GM23338 (cell line): ENCODE data around the gene NIPBL. TPM values are rescaled to one million over a fixed set of nuclear protein-coding genes. Genes with fewer than 3 reads are reported as not detected.
"Not testable (repeated sequence)": the region's sequence is repeated elsewhere in the genome, so short reads cannot be mapped to it uniquely, and the experiment has no call there.

Experiments
- ATAC-seq: fragments of 200-7000 bp; cut with Tn5 transposase; 3 replicates; pipeline ENCODE4 v1.9.1; 2020
- DNase-seq: peaks from one replicate; pipeline ENCODE4 v3.0.0-alpha.2; 2015; ENCODE audit warnings: low spot score
- H2AFZ ChIP-seq: fragments of 200-600 bp; sonication (generic); 2 replicates; pipeline ENCODE4 v1.8.0; 2016; ENCODE audit warnings: antibody characterized with exemption, mild to moderate bottlenecking, moderate library complexity
- H3F3A ChIP-seq: fragments of 200-600 bp; sonication (generic); replicated peaks from 2 replicates; pipeline ENCODE4 v1.8.0; 2017; ENCODE audit warnings: antibody characterized with exemption, mixed run types, low read depth
- H3K27ac ChIP-seq: fragments of 200-600 bp; sonication (generic); 2 replicates; pipeline ENCODE4 v1.6.1; 2016; ENCODE audit warnings: low read depth
- H3K27me3 ChIP-seq: fragments of 200-600 bp; sonication (generic); 2 replicates; pipeline ENCODE4 v1.8.0; 2016; ENCODE audit warnings: mild to moderate bottlenecking, mixed run types, moderate library complexity; ENCODE audit not compliant: insufficient read depth
- H3K36me3 ChIP-seq: fragments of 200-600 bp; sonication (generic); 2 replicates; pipeline ENCODE4 v1.8.0; 2016; ENCODE audit warnings: mild to moderate bottlenecking; ENCODE audit not compliant: insufficient read depth
- H3K4me1 ChIP-seq: fragments of 200-600 bp; sonication (generic); 2 replicates; pipeline ENCODE4 v1.8.0; 2016; ENCODE audit warnings: mild to moderate bottlenecking, moderate library complexity; ENCODE audit not compliant: insufficient read depth
- H3K4me2 ChIP-seq: fragments of 200-600 bp; sonication (generic); 2 replicates; pipeline ENCODE4 v1.7.1; 2017; ENCODE audit warnings: mixed run types
- H3K4me3 ChIP-seq: fragments of 200-600 bp; sonication (generic); 2 replicates; pipeline ENCODE4 v1.6.1; 2016; ENCODE audit warnings: mixed run types
- H3K79me2 ChIP-seq: fragments of 200-600 bp; sonication (generic); replicated peaks from 2 replicates; pipeline ENCODE4 v1.8.0; 2017; ENCODE audit warnings: mild to moderate bottlenecking; ENCODE audit not compliant: insufficient read depth
- H3K9me2 ChIP-seq: fragments of 200-600 bp; sonication (generic); 2 replicates; pipeline ENCODE4 v1.8.0; 2017; ENCODE audit not compliant: insufficient read depth
- H4K20me1 ChIP-seq: fragments of 200-600 bp; sonication (generic); replicated peaks from 2 replicates; pipeline ENCODE4 v1.8.0; 2017; ENCODE audit warnings: mild to moderate bottlenecking; ENCODE audit not compliant: insufficient read depth
- H3K27ac Mint-ChIP-seq: 2 replicates; pipeline ENCODE4 v1.8.0; 2020; ENCODE audit warnings: inconsistent platforms, mild to moderate bottlenecking, moderate library complexity, mixed read lengths
- H3K27me3 Mint-ChIP-seq: 3 replicates; pipeline ENCODE4 v1.8.0; 2022; ENCODE audit warnings: low read depth, mild to moderate bottlenecking, moderate library complexity, mixed read lengths, inconsistent platforms; ENCODE audit not compliant: insufficient read depth, poor library complexity
- H3K36me3 Mint-ChIP-seq: 3 replicates; pipeline ENCODE4 v1.8.0; 2021; ENCODE audit warnings: low read depth, mild to moderate bottlenecking, inconsistent platforms, moderate library complexity, mixed read lengths
- H3K4me1 Mint-ChIP-seq: 3 replicates; pipeline ENCODE4 v1.8.0; 2020; ENCODE audit warnings: mild to moderate bottlenecking, inconsistent platforms, mixed read lengths
- H3K4me3 Mint-ChIP-seq: 3 replicates; pipeline ENCODE4 v1.8.0; 2021; ENCODE audit warnings: moderate library complexity, mild to moderate bottlenecking, inconsistent platforms, mixed read lengths
- H3K9me3 Mint-ChIP-seq: 3 replicates; pipeline ENCODE4 v1.8.0; 2020; ENCODE audit warnings: moderate library complexity, mild to moderate bottlenecking, inconsistent platforms, mixed read lengths
- CREB1 ChIP-seq: fragments of 250-450 bp; sonication (Bioruptor Pico); IDR thresholded peaks from 2 replicates; pipeline ENCODE4 v1.5.0; 2020; ENCODE audit warnings: low read depth, mild to moderate bottlenecking, moderate library complexity
- EZH2 ChIP-seq: fragments of 200-600 bp; sonication (generic); IDR thresholded peaks from one replicate; pipeline ENCODE4 v1.8.0; 2017; ENCODE audit warnings: antibody characterized with exemption, mild to moderate bottlenecking, low read depth; ENCODE audit not compliant: unreplicated experiment
- EZH2phosphoT487 ChIP-seq: fragments of 200-600 bp; sonication (generic); IDR thresholded peaks from one replicate; pipeline ENCODE4 v1.8.1; 2018; ENCODE audit warnings: antibody characterized with exemption; ENCODE audit not compliant: unreplicated experiment
- JUNB ChIP-seq: IDR thresholded peaks from one replicate; pipeline ENCODE4 v1.6.1; 2016; ENCODE audit warnings: antibody characterized with exemption; ENCODE audit not compliant: unreplicated experiment
- NANOG ChIP-seq: IDR thresholded peaks from 2 replicates; pipeline ENCODE4 v1.6.1; 2016; ENCODE audit warnings: antibody characterized with exemption, borderline replicate concordance
- STAT1 ChIP-seq: IDR thresholded peaks from one replicate; pipeline ENCODE4 v1.6.1; 2016; ENCODE audit warnings: antibody characterized with exemption; ENCODE audit not compliant: unreplicated experiment
- ZNF114 ChIP-seq: fragments of 250-450 bp; sonication (Bioruptor Pico); IDR thresholded peaks from 2 replicates; pipeline ENCODE4 v1.5.0; 2020; ENCODE audit warnings: mild to moderate bottlenecking, moderate library complexity
- ZNF331 ChIP-seq: fragments of 250-450 bp; sonication (Bioruptor Pico); IDR thresholded peaks from 2 replicates; pipeline ENCODE4 v1.5.0; 2020; ENCODE audit warnings: low read depth, mild to moderate bottlenecking, moderate library complexity
- polyA plus RNA-seq: library from polyadenylated mRNA; unstranded; fragments of >200 nt; fragmentation: Nextera tagmentation; extraction: Ambion mirVana; gene quantifications from 2 replicates; pipeline ENCODE4 v1.2.1, GENCODE V29; 2016
- total RNA-seq: library from RNA; depleted of rRNA; stranded (reverse); fragments of >200 nt; shearing (Covaris generic); gene quantifications from 2 replicates; pipeline ENCODE4 v1.2.3, GENCODE V29; 2014
- TF ChIP-seq, protein P1 (sequence below): fragments of 250-450 bp; sonication (Bioruptor Pico); IDR thresholded peaks from 2 replicates; pipeline ENCODE4 v1.5.0; 2020; ENCODE audit warnings: mild to moderate bottlenecking, moderate library complexity
- TF ChIP-seq, protein P2 (sequence below): IDR thresholded peaks from 2 replicates; pipeline ENCODE4 v1.6.1; 2016; ENCODE audit warnings: antibody characterized with exemption
- TF ChIP-seq, protein P3 (sequence below), 2 experiments: fragments of 200-600 bp in 1 of 2; sonication (generic) in 1 of 2; conservative IDR thresholded peaks; 2 replicates each; pipeline versions ENCODE4 v1.5.1 to v1.6.1; 2016 to 2017; ENCODE audit warnings: antibody characterized with exemption in 2 of 2, low read depth in 2 of 2, mild to moderate bottlenecking in 2 of 2, moderate library complexity in 1 of 2

The NIPBL gene
- total and polyA plus RNA-seq, 2 experiments from 2014 or later: 44.2 to 51.4 TPM

DNA sequence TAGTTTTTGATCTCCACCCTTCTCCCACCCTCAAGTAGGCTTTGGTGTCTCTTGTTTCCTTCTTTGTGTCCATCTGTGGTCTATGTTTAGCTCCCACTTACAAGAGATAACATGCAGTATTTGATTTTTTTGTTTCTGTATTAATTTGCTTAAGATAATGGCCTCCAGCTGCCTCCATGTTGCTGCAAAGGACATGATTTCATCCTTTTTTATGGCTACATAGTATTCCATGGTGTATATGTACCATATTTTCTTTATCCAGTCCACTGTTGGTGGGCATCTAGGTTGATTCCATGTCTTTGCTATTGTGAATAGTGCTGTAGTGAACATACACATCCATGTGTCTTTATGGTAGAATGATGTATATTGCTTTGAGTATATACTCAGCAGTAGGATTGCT is 24.5 kb downstream of the NIPBL start:
- H3K27me3 Mint-ChIP-seq, H3F3A ChIP-seq, H3K36me3 ChIP-seq, H3K27ac Mint-ChIP-seq, H2AFZ ChIP-seq, DNase-seq, H3K9me2 ChIP-seq, H3K4me3 Mint-ChIP-seq, ATAC-seq, H3K4me2 ChIP-seq, H3K27ac ChIP-seq, H3K27me3 ChIP-seq, H3K4me3 ChIP-seq: not testable (repeated sequence)
- H3K36me3 Mint-ChIP-seq: peaks cover 19% of the 10 kb centered on the region; the same call in 2 of the 3 replicates
- H3K9me3 Mint-ChIP-seq: peaks cover 14% of the 10 kb centered on the region
- Histone ChIP-seq H3K4me1 (peaks cover 14% of the 10 kb centered on the region; the same call in 1 of the 2 replicates), H3K79me2 (peaks cover 100% of the 10 kb centered on the region), H4K20me1 (peaks cover 51% of the 10 kb centered on the region)
- peaks cover 17% of the 10 kb centered on the region for H3K4me1 Mint-ChIP-seq

DNA sequence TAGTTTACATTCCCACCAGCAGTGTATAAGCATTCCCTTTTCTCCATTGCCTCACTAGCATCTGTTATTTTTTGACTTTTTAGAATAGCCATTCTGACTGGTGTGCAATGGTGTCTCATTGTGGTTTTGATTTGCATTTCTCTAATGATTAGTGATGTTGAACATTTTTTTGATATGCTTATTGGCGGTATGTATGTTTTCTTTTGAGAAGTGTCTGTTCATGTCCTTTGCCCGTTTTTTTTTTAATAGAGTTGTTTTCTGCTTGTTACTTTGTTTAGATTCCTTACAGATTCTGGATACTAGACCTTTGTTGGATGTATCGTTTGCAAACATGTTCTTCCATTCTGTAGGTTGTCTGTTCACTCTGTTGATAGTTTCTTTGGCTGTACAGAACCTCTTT is 25.3 kb downstream of the NIPBL start:
- no peaks in the 10 kb centered on the region for H3K36me3 ChIP-seq
- TF ChIP-seq STAT1 (no peak), EZH2 (no peak), EZH2phosphoT487 (no peak), JUNB (no peak), ZNF331 (no peak), ZNF114 (CRISPR knock-in tag) (no peak), NANOG (no peak), CREB1 (CRISPR knock-in tag) (no peak)
- TF ChIP-seq, protein P1, sequence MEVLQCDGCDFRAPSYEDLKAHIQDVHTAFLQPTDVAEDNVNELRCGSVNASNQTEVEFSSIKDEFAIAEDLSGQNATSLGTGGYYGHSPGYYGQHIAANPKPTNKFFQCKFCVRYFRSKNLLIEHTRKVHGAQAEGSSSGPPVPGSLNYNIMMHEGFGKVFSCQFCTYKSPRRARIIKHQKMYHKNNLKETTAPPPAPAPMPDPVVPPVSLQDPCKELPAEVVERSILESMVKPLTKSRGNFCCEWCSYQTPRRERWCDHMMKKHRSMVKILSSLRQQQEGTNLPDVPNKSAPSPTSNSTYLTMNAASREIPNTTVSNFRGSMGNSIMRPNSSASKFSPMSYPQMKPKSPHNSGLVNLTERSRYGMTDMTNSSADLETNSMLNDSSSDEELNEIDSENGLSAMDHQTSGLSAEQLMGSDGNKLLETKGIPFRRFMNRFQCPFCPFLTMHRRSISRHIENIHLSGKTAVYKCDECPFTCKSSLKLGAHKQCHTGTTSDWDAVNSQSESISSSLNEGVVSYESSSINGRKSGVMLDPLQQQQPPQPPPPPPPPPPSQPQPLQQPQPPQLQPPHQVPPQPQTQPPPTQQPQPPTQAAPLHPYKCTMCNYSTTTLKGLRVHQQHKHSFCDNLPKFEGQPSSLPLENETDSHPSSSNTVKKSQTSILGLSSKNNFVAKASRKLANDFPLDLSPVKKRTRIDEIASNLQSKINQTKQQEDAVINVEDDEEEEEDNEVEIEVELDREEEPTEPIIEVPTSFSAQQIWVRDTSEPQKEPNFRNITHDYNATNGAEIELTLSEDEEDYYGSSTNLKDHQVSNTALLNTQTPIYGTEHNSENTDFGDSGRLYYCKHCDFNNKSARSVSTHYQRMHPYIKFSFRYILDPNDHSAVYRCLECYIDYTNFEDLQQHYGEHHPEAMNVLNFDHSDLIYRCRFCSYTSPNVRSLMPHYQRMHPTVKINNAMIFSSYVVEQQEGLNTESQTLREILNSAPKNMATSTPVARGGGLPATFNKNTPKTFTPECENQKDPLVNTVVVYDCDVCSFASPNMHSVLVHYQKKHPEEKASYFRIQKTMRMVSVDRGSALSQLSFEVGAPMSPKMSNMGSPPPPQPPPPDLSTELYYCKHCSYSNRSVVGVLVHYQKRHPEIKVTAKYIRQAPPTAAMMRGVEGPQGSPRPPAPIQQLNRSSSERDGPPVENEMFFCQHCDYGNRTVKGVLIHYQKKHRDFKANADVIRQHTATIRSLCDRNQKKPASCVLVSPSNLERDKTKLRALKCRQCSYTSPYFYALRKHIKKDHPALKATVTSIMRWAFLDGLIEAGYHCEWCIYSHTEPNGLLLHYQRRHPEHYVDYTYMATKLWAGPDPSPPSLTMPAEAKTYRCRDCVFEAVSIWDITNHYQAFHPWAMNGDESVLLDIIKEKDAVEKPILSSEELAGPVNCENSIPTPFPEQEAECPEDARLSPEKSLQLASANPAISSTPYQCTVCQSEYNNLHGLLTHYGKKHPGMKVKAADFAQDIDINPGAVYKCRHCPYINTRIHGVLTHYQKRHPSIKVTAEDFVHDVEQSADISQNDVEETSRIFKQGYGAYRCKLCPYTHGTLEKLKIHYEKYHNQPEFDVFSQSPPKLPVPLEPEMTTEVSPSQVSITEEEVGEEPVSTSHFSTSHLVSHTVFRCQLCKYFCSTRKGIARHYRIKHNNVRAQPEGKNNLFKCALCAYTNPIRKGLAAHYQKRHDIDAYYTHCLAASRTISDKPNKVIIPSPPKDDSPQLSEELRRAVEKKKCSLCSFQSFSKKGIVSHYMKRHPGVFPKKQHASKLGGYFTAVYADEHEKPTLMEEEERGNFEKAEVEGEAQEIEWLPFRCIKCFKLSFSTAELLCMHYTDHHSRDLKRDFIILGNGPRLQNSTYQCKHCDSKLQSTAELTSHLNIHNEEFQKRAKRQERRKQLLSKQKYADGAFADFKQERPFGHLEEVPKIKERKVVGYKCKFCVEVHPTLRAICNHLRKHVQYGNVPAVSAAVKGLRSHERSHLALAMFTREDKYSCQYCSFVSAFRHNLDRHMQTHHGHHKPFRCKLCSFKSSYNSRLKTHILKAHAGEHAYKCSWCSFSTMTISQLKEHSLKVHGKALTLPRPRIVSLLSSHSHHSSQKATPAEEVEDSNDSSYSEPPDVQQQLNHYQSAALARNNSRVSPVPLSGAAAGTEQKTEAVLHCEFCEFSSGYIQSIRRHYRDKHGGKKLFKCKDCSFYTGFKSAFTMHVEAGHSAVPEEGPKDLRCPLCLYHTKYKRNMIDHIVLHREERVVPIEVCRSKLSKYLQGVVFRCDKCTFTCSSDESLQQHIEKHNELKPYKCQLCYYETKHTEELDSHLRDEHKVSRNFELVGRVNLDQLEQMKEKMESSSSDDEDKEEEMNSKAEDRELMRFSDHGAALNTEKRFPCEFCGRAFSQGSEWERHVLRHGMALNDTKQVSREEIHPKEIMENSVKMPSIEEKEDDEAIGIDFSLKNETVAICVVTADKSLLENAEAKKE (CRISPR knock-in tag): no peak
- TF ChIP-seq, protein P2, sequence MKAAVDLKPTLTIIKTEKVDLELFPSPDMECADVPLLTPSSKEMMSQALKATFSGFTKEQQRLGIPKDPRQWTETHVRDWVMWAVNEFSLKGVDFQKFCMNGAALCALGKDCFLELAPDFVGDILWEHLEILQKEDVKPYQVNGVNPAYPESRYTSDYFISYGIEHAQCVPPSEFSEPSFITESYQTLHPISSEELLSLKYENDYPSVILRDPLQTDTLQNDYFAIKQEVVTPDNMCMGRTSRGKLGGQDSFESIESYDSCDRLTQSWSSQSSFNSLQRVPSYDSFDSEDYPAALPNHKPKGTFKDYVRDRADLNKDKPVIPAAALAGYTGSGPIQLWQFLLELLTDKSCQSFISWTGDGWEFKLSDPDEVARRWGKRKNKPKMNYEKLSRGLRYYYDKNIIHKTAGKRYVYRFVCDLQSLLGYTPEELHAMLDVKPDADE: no peak
- TF ChIP-seq, protein P3, sequence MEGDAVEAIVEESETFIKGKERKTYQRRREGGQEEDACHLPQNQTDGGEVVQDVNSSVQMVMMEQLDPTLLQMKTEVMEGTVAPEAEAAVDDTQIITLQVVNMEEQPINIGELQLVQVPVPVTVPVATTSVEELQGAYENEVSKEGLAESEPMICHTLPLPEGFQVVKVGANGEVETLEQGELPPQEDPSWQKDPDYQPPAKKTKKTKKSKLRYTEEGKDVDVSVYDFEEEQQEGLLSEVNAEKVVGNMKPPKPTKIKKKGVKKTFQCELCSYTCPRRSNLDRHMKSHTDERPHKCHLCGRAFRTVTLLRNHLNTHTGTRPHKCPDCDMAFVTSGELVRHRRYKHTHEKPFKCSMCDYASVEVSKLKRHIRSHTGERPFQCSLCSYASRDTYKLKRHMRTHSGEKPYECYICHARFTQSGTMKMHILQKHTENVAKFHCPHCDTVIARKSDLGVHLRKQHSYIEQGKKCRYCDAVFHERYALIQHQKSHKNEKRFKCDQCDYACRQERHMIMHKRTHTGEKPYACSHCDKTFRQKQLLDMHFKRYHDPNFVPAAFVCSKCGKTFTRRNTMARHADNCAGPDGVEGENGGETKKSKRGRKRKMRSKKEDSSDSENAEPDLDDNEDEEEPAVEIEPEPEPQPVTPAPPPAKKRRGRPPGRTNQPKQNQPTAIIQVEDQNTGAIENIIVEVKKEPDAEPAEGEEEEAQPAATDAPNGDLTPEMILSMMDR (conservative IDR thresholded peaks at IDR 0.05; ENCODE audit: low read depth in 2 of 2): no peak
- peaks cover 51% of the 10 kb centered on the region for H4K20me1 ChIP-seq
- peaks cover 14% of the 10 kb centered on the region; the same call in 1 of the 2 replicates for H3K4me1 ChIP-seq
- H2AFZ ChIP-seq: no peak overlapping the region
- H3K9me2 ChIP-seq: 0 out of 2 replicates have a peak, but pooled peaks cover 4% of the 10 kb centered on the region
- DNase-seq: no peak
- H3K4me3 ChIP-seq: no peak overlapping the region
- H3K9me3 Mint-ChIP-seq: peaks cover 14% of the 10 kb centered on the region
- no peak overlapping the region for H3K4me2 ChIP-seq
- no peaks in the 10 kb centered on the region for H3F3A ChIP-seq
- H3K4me1 Mint-ChIP-seq: peaks cover 18% of the 10 kb centered on the region
- no peak overlapping the region for H3K27ac ChIP-seq
- no peaks in the 10 kb centered on the region for H3K27me3 ChIP-seq
- H3K27ac Mint-ChIP-seq: no peak overlapping the region
- peaks cover 19% of the 10 kb centered on the region; the same call in 2 of the 3 replicates for H3K36me3 Mint-ChIP-seq
- peaks cover 100% of the 10 kb centered on the region for H3K79me2 ChIP-seq
- H3K4me3 Mint-ChIP-seq: no peak overlapping the region
- H3K27me3 Mint-ChIP-seq: no peaks in the 10 kb centered on the region
- ATAC-seq: no peak
